NT2/D1 (cell line): ENCODE data around the gene EDAR.

Source experiments
- SUZ12 ChIP-seq: IDR thresholded peaks from 2 replicates; pipeline ENCODE4 v1.6.1; 2011; ENCODE audit not compliant: insufficient read length, insufficient read depth; ENCODE audit errors: extremely low read depth
- YY1 ChIP-seq: IDR thresholded peaks from 2 replicates; pipeline ENCODE4 v1.6.1; 2011; ENCODE audit not compliant: insufficient read length, insufficient read depth
- ZNF274 ChIP-seq: IDR thresholded peaks from 2 replicates; pipeline ENCODE4 v1.6.1; 2011; ENCODE audit warnings: mild to moderate bottlenecking, low read depth, low read length

DNA sequence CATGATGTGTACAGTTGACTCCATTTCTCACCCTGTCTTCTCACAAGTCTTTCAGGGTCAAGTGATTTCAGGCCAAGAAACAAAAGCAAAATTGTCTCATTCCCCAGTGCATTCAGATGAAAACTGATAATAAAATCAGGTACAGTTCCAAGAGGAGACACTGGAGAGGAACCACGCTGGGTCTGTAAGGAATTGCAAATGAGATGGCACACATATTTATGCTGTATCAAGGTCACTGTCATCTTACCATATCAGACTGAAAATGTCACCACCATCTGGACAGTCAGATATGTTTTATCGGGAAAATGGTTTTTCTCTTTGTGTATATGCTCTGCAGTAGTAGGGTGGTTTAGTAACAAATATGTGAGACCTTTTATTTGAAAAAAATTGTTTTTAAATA is 110.7 kb downstream of the EDAR start:
- TF ChIP-seq YY1: no peak
- no peak for TF ChIP-seq SUZ12
- no peak for TF ChIP-seq ZNF274
